H9 (cell line): ENCODE data around the gene CNMD. TPM values are rescaled to one million over a fixed set of nuclear protein-coding genes. Genes with fewer than 3 reads are reported as not detected.

Experiments used
- DNase-seq: peaks from one replicate; pipeline ENCODE4 v3.0.0-alpha.2; 2017
- H2AFZ ChIP-seq: one replicate; pipeline ENCODE4 v1.6.1; 2013; ENCODE audit warnings: mild to moderate bottlenecking, low read length, control low read depth, moderate library complexity
- H2AK5ac ChIP-seq: 2 replicates; pipeline ENCODE4 v1.6.1; 2013; ENCODE audit warnings: low read length, control low read depth, mixed read lengths; ENCODE audit not compliant: insufficient read length
- H2BK120ac ChIP-seq: one replicate; pipeline ENCODE4 v1.6.1; 2013; ENCODE audit warnings: low read depth, mild to moderate bottlenecking, low read length, control low read depth, inconsistent platforms; ENCODE audit not compliant: poor library complexity, severe bottlenecking
- H2BK12ac ChIP-seq: 2 replicates; pipeline ENCODE4 v1.6.1; 2013; ENCODE audit warnings: low read length, control low read depth, mixed read lengths, low read depth; ENCODE audit not compliant: insufficient read length
- H2BK15ac ChIP-seq: 2 replicates; pipeline ENCODE4 v1.6.1; 2013; ENCODE audit warnings: low read depth, low read length, control low read depth
- H2BK20ac ChIP-seq: one replicate; pipeline ENCODE4 v1.6.1; 2013; ENCODE audit warnings: low read depth, mild to moderate bottlenecking, low read length, control low read depth, inconsistent platforms; ENCODE audit not compliant: poor library complexity, severe bottlenecking
- H2BK5ac ChIP-seq: 2 replicates; pipeline ENCODE4 v1.6.1; 2013; ENCODE audit warnings: low read length, control low read depth, mixed read lengths; ENCODE audit not compliant: insufficient read length
- H3K14ac ChIP-seq: 2 replicates; pipeline ENCODE4 v1.6.1; 2013; ENCODE audit warnings: low read length, control low read depth; ENCODE audit not compliant: insufficient read depth
- H3K18ac ChIP-seq: 2 replicates; pipeline ENCODE4 v1.6.1; 2013; ENCODE audit warnings: low read depth, mild to moderate bottlenecking, mixed read lengths, low read length, control low read depth; ENCODE audit not compliant: insufficient read length
- H3K23ac ChIP-seq: 2 replicates; pipeline ENCODE4 v1.6.1; 2013; ENCODE audit warnings: low read length, control low read depth, mixed read lengths, low read depth; ENCODE audit not compliant: insufficient read length
- H3K23me2 ChIP-seq: 2 replicates; pipeline ENCODE4 v1.6.1; 2013; ENCODE audit warnings: low read depth, mild to moderate bottlenecking, mixed read lengths, low read length, control low read depth; ENCODE audit not compliant: insufficient read length, poor library complexity, severe bottlenecking
- H3K27ac ChIP-seq: 2 replicates; pipeline ENCODE4 v1.5.1; 2013; ENCODE audit warnings: low read length, control low read depth, mixed read lengths, low read depth; ENCODE audit not compliant: insufficient read length
- H3K27me3 ChIP-seq: 2 replicates; pipeline ENCODE4 v1.6.1; 2013; ENCODE audit warnings: low read length, control low read depth, inconsistent platforms; ENCODE audit not compliant: insufficient read depth
- H3K4ac ChIP-seq: 2 replicates; pipeline ENCODE4 v1.6.1; 2013; ENCODE audit warnings: low read depth, mild to moderate bottlenecking, control low read depth, inconsistent platforms, low read length, moderate library complexity
- H3K4me1 ChIP-seq: 2 replicates; pipeline ENCODE4 v1.6.1; 2013; ENCODE audit warnings: low read length, control low read depth, inconsistent platforms; ENCODE audit not compliant: insufficient read depth
- H3K4me2 ChIP-seq: 2 replicates; pipeline ENCODE4 v1.6.1; 2013; ENCODE audit warnings: low read length, control low read depth, mixed read lengths; ENCODE audit not compliant: insufficient read length, insufficient read depth
- H3K56ac ChIP-seq: 2 replicates; pipeline ENCODE4 v1.6.1; 2013; ENCODE audit warnings: low read depth, mild to moderate bottlenecking, mixed read lengths, low read length, control low read depth; ENCODE audit not compliant: insufficient read length
- H3K79me1 ChIP-seq: 2 replicates; pipeline ENCODE4 v1.6.1; 2013; ENCODE audit warnings: low read depth, mild to moderate bottlenecking, moderate library complexity, low read length, control low read depth, inconsistent platforms; ENCODE audit not compliant: insufficient read depth, poor library complexity, severe bottlenecking
- H3K79me2 ChIP-seq: 2 replicates; pipeline ENCODE4 v1.6.1; 2013; ENCODE audit warnings: low read length, control low read depth, inconsistent platforms; ENCODE audit not compliant: insufficient read depth
- H3K9ac ChIP-seq: 2 replicates; pipeline ENCODE4 v1.6.1; 2013; ENCODE audit warnings: low read length, control low read depth, mixed read lengths; ENCODE audit not compliant: insufficient read length; ENCODE audit errors: extremely low read depth
- H3K9me3 ChIP-seq: one replicate; pipeline ENCODE4 v1.6.1; 2013; ENCODE audit warnings: low read depth, low read length, inconsistent platforms; ENCODE audit not compliant: control insufficient read depth
- H3T11ph ChIP-seq: one replicate; pipeline ENCODE4 v1.6.1; 2013; ENCODE audit warnings: mild to moderate bottlenecking, low read length, control low read depth, inconsistent platforms
- H4K20me1 ChIP-seq: one replicate; pipeline ENCODE4 v1.6.1; 2013; ENCODE audit not compliant: control insufficient read depth, insufficient read length, insufficient read depth
- H4K5ac ChIP-seq: 2 replicates; pipeline ENCODE4 v1.6.1; 2013; ENCODE audit warnings: low read depth, mild to moderate bottlenecking, mixed read lengths, low read length, control low read depth; ENCODE audit not compliant: insufficient read length
- H4K8ac ChIP-seq: replicated peaks from 2 replicates; pipeline ENCODE4 v1.6.1; 2013; ENCODE audit warnings: low read length, control low read depth, mixed read lengths, low read depth; ENCODE audit not compliant: insufficient read length
- H4K91ac ChIP-seq: 2 replicates; pipeline ENCODE4 v1.6.1; 2013; ENCODE audit warnings: low read depth, mild to moderate bottlenecking, moderate library complexity, mixed read lengths, low read length, control low read depth; ENCODE audit not compliant: insufficient read length
- H3K27ac Mint-ChIP-seq, 3 experiments: 2 replicates in 2 of 3; 3 replicates in 1 of 3; pipeline ENCODE4 v1.8.0; 2020 to 2021; ENCODE audit warnings: mixed read lengths in 3 of 3, mild to moderate bottlenecking in 1 of 3, moderate library complexity in 1 of 3
- H3K27me3 Mint-ChIP-seq: 2 replicates; pipeline ENCODE4 v1.8.0; 2021; ENCODE audit warnings: low read depth, mild to moderate bottlenecking, moderate library complexity, mixed read lengths
- H3K36me3 Mint-ChIP-seq, 3 experiments: 2 replicates in 2 of 3; 3 replicates in 1 of 3; pipeline ENCODE4 v1.8.0; 2020 to 2021; ENCODE audit warnings: low read depth in 3 of 3, mixed read lengths in 3 of 3; ENCODE audit not compliant: insufficient read depth in 1 of 3
- H3K4me1 Mint-ChIP-seq, 2 experiments: 2 replicates each; pipeline ENCODE4 v1.8.0; 2020; ENCODE audit warnings: mixed read lengths in 2 of 2
- H3K4me3 Mint-ChIP-seq, 2 experiments: 2 replicates in 1 of 2; 3 replicates in 1 of 2; pipeline ENCODE4 v1.8.0; 2020 to 2021; ENCODE audit warnings: mild to moderate bottlenecking in 2 of 2, mixed read lengths in 2 of 2, moderate library complexity in 1 of 2
- H3K9me3 Mint-ChIP-seq, 2 experiments: 2 replicates in 1 of 2; 3 replicates in 1 of 2; pipeline ENCODE4 v1.8.0; 2020; ENCODE audit warnings: mild to moderate bottlenecking in 2 of 2, mixed read lengths in 2 of 2, moderate library complexity in 1 of 2
- CTCF ChIP-seq: fragments of 200-600 bp; sonication (generic); conservative IDR thresholded peaks from 3 replicates; pipeline ENCODE4 v1.8.0; 2021; ENCODE audit warnings: antibody characterized with exemption, mild to moderate bottlenecking
- WGBS: extraction: QIAGEN DNeasy Blood & Tissue Kit; methylation state at CpG from one replicate; pipeline ENCODE4 v1.1.7; 2013; ENCODE audit warnings: missing lambda C conversion rate, low lambda C conversion rate, mixed read lengths; ENCODE audit not compliant: insufficient read length; ENCODE audit errors: extremely low coverage; 5-methylcytosine and 5-hydroxymethylcytosine counted together
- total RNA-seq: library from RNA; stranded (reverse); gene quantifications from 2 replicates; pipeline ENCODE4 v1.2.1, GENCODE V29; 2021

CNMD gene
- total RNA-seq, 1 experiment from 2014 or later = 96.0 TPM

- H4K5ac ChIP-seq = no peak overlapping the region
- no peaks in the 10 kb centered on the region for H3K79me2 ChIP-seq
- H3K36me3 Mint-ChIP-seq = no peaks in the 10 kb centered on the region
- H3K4me1 ChIP-seq = peaks cover 8% of the 10 kb centered on the region
- H3K79me1 ChIP-seq = no peaks in the 10 kb centered on the region
- H3K4me1 Mint-ChIP-seq = peaks cover 16 to 18% of the 10 kb centered on the region in 2 experiments
- H3K27me3 Mint-ChIP-seq = peaks cover 2% of the 10 kb centered on the region; the same call in 1 of the 2 replicates
- no peak for DNase-seq
- H3K27ac Mint-ChIP-seq = no peak overlapping the region
- no peak overlapping the region for H3K4me2 ChIP-seq
- H2AK5ac ChIP-seq = no peak overlapping the region
- H3K9me3 ChIP-seq = no peaks in the 10 kb centered on the region
- H3T11ph ChIP-seq = no peak overlapping the region
- no peak overlapping the region for H2BK15ac ChIP-seq
- no peak overlapping the region for H3K18ac ChIP-seq
- H3K9ac ChIP-seq = no peak overlapping the region
- H3K23me2 ChIP-seq = no peaks in the 10 kb centered on the region
- no peak overlapping the region for H3K23ac ChIP-seq
- no peak overlapping the region for H3K56ac ChIP-seq
- no peak overlapping the region for H2BK20ac ChIP-seq
- H4K91ac ChIP-seq = no peak overlapping the region
- H3K9me3 Mint-ChIP-seq = no peaks in the 10 kb centered on the region
- H3K27ac ChIP-seq = no peak overlapping the region
- no peak overlapping the region for H3K4ac ChIP-seq
- no peak overlapping the region for H2AFZ ChIP-seq
- no peak overlapping the region for H3K14ac ChIP-seq
- H3K27me3 ChIP-seq = no peaks in the 10 kb centered on the region
- H2BK120ac ChIP-seq = no peak overlapping the region
- no peaks in the 10 kb centered on the region for H4K20me1 ChIP-seq
- H2BK12ac ChIP-seq = no peak overlapping the region
- H3K4me3 Mint-ChIP-seq = no peak overlapping the region
- TF ChIP-seq CTCF = no peak
- H4K8ac ChIP-seq = no peak overlapping the region
- H2BK5ac ChIP-seq = no peak overlapping the region
- no CpG with 5 or more reads among the region's 6 CpGs for WGBS
Observed at GRCh38 chr13:52784591-52785340, 45.1 kb upstream of the CNMD start.
